Right lobe of liver (tissue), 6 donors: Measurements from ENCODE around the gene EFR3B. TPM values are rescaled to one million over a fixed set of nuclear protein-coding genes. Genes with fewer than 3 reads are reported as not detected.
A peak's percentile ranks its signal among the peaks of the same experiment; 100 is the strongest.

ENCODE experiments used
- ATAC-seq, 4 donors: fragments of 200-7000 bp; cut with Tn5 transposase; one replicate each; pipeline ENCODE4 v1.9.1; 2020; ENCODE audit warnings: mild to moderate bottlenecking in 4 of 4, moderate library complexity in 4 of 4
- DNase-seq, 3 donors: peaks; one replicate each; pipeline ENCODE4 v3.0.0-alpha.2; 2020
- H3K27ac ChIP-seq, 3 donors: fragments of 200-600 bp; one replicate each; pipeline ENCODE4 v1.8.0; 2022
- H3K27me3 ChIP-seq, 2 donors: fragments of 200-600 bp; one replicate each; pipeline ENCODE4 v1.8.0; 2022
- H3K36me3 ChIP-seq, 4 donors: fragments of 200-600 bp; sonication (generic) in 1 of 4; one replicate each; pipeline versions ENCODE4 v1.5.1 to v1.8.0; 2017 to 2022; ENCODE audit warnings: control low read depth in 1 of 4
- H3K4me1 ChIP-seq, 4 donors: fragments of 200-600 bp; sonication (generic) in 1 of 4; one replicate each; pipeline versions ENCODE4 v1.5.1 to v1.8.0; 2017 to 2022; ENCODE audit warnings: control low read depth in 1 of 4
- H3K4me3 ChIP-seq, 3 donors: fragments of 200-600 bp; one replicate each; pipeline ENCODE4 v1.8.0; 2022
- H3K9me3 ChIP-seq, 4 donors: fragments of 200-600 bp; sonication (generic) in 1 of 4; one replicate each; pipeline versions ENCODE4 v1.5.1 to v1.8.0; 2017 to 2022; ENCODE audit warnings: control low read depth in 1 of 4
- CTCF ChIP-seq, 4 donors: fragments of 200-600 bp in 3 of 4; fragments of 450-650 bp in 1 of 4; IDR thresholded peaks; one replicate each; pipeline versions ENCODE4 v1.5.1 to v1.8.0; 2016 to 2022; ENCODE audit warnings: antibody characterized with exemption in 4 of 4, mild to moderate bottlenecking in 2 of 4
- POLR2A ChIP-seq: fragments of 450-650 bp; IDR thresholded peaks from one replicate; pipeline ENCODE4 v1.6.1; 2017; ENCODE audit warnings: antibody characterized with exemption, mild to moderate bottlenecking
- WGBS: methylation state at CpG from one replicate; pipeline ENCODE4 v1.1.6; 2018; ENCODE audit warnings: low coverage, low lambda C conversion rate; ENCODE audit not compliant: insufficient coverage; ENCODE audit errors: missing lambda C conversion rate; 5-methylcytosine and 5-hydroxymethylcytosine counted together
- intact Hi-C, 2 donors: fragments of 100-400 bp; cut with DNase I; formaldehyde crosslinking; loops; one replicate each; pipeline versions ENCODE4 v1.11.2 to v1.14.1; 2022
- total RNA-seq, 6 experiments: library from RNA; depleted of rRNA in 2 of 6; stranded (reverse); fragments of >200 nt in 2 of 6; fragmentation: NEBNext Ultra II Directional in 3 of 6; extraction: Animal tissue kit (Norgen Biotek cat#: 25700) in 3 of 6; gene quantifications; one replicate each; pipeline versions ENCODE4 v1.1.0 to v1.2.4, GENCODE V29; 2016 to 2023
- donor health status: DM: no; HTN: yes; CAD: no.
- donor health status: DM: no; HTN: no; CAD: no.
- donor health status: DM: no; HTN: no; CAD: no.
- donor health status: DM: no; HTN: yes; CAD: no.
- donor health status: DM: no; HTN: yes; CAD: no.

The EFR3B gene
- total RNA-seq, 6 experiments from 2014 or later, result 0.12 to 0.33 (median 0.16) TPM; not detected in 1

GRCh38 chr2:25025229-25026007 is 16.5 kb upstream of the EFR3B start:
- DNase-seq (no peak), ATAC-seq (no peak)
- TF ChIP-seq CTCF (IDR thresholded peaks at IDR 0.05), result no peak
- H3K27me3 ChIP-seq, result no peaks in the 10 kb centered on the region
- intact Hi-C loops, result no loop called here
- no peaks in the 10 kb centered on the region for H3K9me3 ChIP-seq
- H3K4me1 ChIP-seq, result no peaks in the 10 kb centered on the region
- H3K36me3 ChIP-seq, result no peaks in the 10 kb centered on the region
- no peak overlapping the region for H3K27ac ChIP-seq
- no peak overlapping the region for H3K4me3 ChIP-seq
- WGBS, result 40% methylated on average over 3 of the region's 6 CpGs

- H3K9me3 ChIP-seq, result no peaks in the 10 kb centered on the region
- intact Hi-C loops, result no loop called here
- DNase-seq, result no peak
- no peak overlapping the region for H3K27ac ChIP-seq
- 83% methylated on average over 6 of the region's 9 CpGs for WGBS
- H3K27me3 ChIP-seq, result no peaks in the 10 kb centered on the region
- no peaks in the 10 kb centered on the region for H3K36me3 ChIP-seq
- TF ChIP-seq POLR2A (no peak), CTCF (IDR thresholded peaks at IDR 0.05) (no peak)
- no peaks in the 10 kb centered on the region for H3K4me1 ChIP-seq
- no peak overlapping the region for H3K4me3 ChIP-seq
- ATAC-seq, result no peak
Observed at GRCh38 chr2:25026008-25026530, 15.8 kb upstream of the EFR3B start.

- 68% methylated on average over 4 of the region's 4 CpGs for WGBS
- no peak for ATAC-seq
- no peaks in the 10 kb centered on the region for H3K27me3 ChIP-seq
Observed at GRCh38 chr2:25029183-25029554, 12.7 kb upstream of the EFR3B start.

GRCh38 chr2:25030702-25031101 is 11.2 kb upstream of the EFR3B start:
- DNase-seq (no peak), ATAC-seq (peak; percentile 46 to 73 (median 62))
- H3K4me1 ChIP-seq, result no peaks in the 10 kb centered on the region
- no peaks in the 10 kb centered on the region for H3K9me3 ChIP-seq
- H3K27me3 ChIP-seq, result no peaks in the 10 kb centered on the region
- intact Hi-C loops, result no loop called here
- 62% methylated on average over 2 of the region's 2 CpGs for WGBS
- no peak overlapping the region for H3K4me3 ChIP-seq
- TF ChIP-seq POLR2A, result no peak
- TF ChIP-seq CTCF (IDR thresholded peaks at IDR 0.05), result no peak
- H3K27ac ChIP-seq, result no peak overlapping the region
- no peaks in the 10 kb centered on the region for H3K36me3 ChIP-seq

More at GRCh38 chr2:25029183-25029554, 12.7 kb upstream of the EFR3B start:
- Histone ChIP-seq H3K27ac (no peak overlapping the region), H3K36me3 (no peaks in the 10 kb centered on the region), H3K9me3 (no peaks in the 10 kb centered on the region), H3K4me3 (no peak overlapping the region), H3K4me1 (no peaks in the 10 kb centered on the region)
- intact Hi-C loops, result no loop called here
- no peak for DNase-seq
- TF ChIP-seq CTCF (IDR thresholded peaks at IDR 0.05) (no peak), POLR2A (no peak)
